Fibroblast of gingiva (primary cell): ENCODE results near the gene EXOSC9.

Source experiments
- DNase-seq: peaks from one replicate; pipeline ENCODE4 v3.0.0-alpha.2; 2011; ENCODE audit warnings: low read depth

The EXOSC9 gene, protein sequence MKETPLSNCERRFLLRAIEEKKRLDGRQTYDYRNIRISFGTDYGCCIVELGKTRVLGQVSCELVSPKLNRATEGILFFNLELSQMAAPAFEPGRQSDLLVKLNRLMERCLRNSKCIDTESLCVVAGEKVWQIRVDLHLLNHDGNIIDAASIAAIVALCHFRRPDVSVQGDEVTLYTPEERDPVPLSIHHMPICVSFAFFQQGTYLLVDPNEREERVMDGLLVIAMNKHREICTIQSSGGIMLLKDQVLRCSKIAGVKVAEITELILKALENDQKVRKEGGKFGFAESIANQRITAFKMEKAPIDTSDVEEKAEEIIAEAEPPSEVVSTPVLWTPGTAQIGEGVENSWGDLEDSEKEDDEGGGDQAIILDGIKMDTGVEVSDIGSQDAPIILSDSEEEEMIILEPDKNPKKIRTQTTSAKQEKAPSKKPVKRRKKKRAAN

DNA sequence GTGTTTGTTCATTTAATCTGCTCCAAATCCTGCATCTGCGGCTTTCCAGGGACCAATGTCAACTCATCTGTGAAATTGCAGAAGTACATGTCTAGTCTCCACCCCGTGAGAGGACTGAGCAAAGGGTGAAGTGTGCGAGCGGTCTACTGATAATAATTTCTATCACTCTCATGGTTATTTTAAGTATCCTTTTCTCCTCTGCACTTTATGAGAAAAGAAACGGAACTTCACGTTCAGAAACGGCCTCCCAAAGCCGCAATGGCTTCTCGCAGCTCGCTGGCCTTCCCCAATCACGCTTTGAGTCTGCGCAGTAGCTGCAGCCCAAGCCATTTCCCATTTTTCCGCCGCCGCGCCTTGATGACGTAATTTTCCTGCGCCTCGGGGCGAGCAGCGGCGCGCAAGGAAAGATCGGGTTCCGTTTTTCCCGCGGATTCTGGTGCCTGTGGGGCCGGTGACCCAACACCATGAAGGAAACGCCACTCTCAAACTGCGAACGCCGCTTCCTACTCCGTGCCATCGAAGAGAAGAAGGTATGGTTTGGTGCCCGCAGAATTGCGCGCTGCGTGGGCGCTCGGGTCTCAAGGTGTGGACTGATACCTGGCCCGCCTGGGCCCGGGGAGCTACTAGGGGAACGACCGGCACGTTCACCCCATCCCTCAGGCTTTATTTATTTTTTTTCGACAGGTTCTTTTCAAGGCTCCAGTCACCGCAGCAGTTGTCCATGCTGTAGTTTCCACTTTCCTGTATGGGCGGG lies at the start of gene EXOSC9:
EXOSC9 (plus strand) TSS at position 363 of the 754 bp plus-strand sequence; CDS start at position 465, 102 bp downstream.
- peak; percentile 96 for DNase-seq

DNA sequence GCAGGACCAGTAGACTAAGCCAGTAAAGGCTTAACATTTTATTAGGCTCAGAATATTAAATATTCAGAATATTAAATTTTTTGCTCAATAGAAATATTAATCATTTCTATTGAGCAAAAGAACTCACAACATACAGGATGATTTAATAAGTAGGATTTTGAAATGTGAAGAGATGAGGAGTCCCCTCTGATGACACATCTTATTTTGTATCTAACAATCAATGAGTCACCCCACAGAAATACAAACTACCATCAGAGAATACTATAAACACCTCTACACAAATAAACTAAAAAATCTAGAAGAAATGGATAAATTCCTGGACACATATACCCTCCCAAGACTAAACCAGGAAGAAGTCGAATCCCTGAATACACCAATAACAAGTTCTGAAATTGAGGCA lies 49.0 kb upstream of the EXOSC9 start:
- DNase-seq, result peak; percentile 16

DNA sequence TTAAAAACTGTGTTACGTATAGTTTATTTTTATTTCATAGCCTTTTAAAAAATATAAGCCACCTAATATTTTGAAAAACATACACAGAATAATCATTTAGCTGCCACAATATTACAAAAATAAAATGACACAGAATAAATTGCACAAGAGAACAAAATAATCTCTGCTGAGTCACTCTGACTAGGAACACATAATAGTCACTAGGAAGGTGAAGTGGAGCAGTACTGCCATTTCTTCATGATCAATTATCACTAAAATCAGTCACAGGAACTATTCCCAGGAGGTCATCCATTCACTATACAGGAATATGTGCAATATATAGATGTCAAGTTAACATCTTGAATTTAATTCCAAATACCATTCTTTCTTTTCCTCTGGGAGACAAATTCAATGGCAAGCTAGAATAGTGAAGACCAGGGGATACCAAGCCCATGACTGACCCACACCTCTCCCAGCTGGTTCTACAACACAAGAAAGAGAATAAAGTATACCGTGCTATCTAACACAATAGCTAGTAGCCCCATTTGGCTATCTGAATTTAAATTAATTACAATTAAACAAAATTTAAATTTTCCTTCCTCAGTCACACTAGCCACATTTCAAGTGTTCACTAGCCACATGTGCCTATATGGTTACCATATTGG lies 42.1 kb upstream of the EXOSC9 start:
- DNase-seq, result peak; percentile 68

- no peak for DNase-seq
Measured at GRCh38 chr4:121760205-121760604, 40.9 kb upstream of the EXOSC9 start.

DNA sequence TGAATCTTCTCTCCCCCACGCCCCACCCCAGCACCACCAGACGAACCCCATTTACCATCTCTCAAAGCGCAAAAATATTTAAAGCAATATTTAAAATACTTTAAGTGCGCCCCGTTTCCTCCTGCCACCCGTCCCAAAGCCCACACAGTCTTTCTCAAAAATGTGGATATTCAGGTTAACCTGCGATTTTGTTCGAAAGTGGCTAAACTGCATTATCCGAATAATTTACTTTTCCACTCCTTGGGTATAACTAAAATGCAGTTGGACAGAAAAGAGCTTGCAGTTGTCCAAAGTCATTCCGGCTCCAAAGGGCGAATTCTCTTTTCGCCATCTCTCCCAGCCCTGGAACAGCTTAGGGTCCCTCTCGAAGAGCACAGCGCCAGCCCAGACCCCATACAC lies 36.8 kb upstream of the EXOSC9 start:
- no peak for DNase-seq

- peak; percentile 9 for DNase-seq
Measured at GRCh38 chr4:121764702-121765367, 36.3 kb upstream of the EXOSC9 start, which contains the start of gene SMIM43. Gene SMIM43 (minus strand): TSS chr4:121765164. CDS start chr4:121765105, 59 bp downstream.

DNA sequence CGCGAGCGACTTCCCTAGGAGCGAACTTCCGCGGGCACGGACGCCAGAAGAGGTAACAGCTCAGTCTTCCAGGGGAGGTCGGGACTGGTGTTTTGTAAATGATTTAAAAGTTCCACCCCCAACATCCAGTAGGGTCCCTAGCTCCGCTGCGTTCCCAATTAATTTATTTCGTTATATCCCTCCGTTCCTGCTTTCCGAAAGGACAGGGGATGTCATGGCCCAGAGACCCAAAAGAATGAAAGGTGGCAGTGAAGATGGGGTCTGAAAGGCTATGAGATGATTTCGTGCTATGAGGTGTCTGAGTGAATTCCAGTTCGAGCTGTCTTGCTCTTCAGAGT lies 35.8 kb upstream of the EXOSC9 start:
- no peak for DNase-seq

- DNase-seq, result no peak
Measured at GRCh38 chr4:121765971-121766538, 35.1 kb upstream of the EXOSC9 start.

GRCh38 chr4:121767166-121767565 lies 34.0 kb upstream of the EXOSC9 start:
- DNase-seq, result no peak

DNA sequence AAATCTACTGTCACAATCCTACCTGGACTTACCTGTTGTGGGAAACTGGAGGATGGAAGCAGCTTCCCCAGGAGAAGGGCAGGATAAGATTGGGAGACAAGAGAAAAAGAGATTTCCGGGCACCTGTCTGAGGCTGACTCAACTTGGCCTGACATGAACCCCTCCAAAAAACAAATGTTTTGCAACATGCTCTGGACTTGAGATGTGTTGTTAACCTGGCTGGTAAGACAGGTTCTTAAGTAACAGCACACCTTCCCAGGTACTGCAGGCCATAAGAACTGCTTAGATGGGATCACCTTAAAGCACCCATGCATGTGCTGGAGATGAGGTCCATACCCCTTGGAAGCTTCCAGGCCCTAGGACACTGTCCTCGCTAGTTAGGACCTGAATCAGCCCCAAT lies 31.8 kb upstream of the EXOSC9 start:
- DNase-seq, result no peak

GRCh38 chr4:121771869-121772268 lies 29.3 kb upstream of the EXOSC9 start:
- no peak for DNase-seq

GRCh38 chr4:121773883-121774282 lies 27.2 kb upstream of the EXOSC9 start:
- DNase-seq, result no peak

- peak; percentile 50 for DNase-seq
Measured at GRCh38 chr4:121776610-121777401, 24.3 kb upstream of the EXOSC9 start.

- DNase-seq, result no peak
Measured at GRCh38 chr4:121777625-121778024, 23.5 kb upstream of the EXOSC9 start.

DNA sequence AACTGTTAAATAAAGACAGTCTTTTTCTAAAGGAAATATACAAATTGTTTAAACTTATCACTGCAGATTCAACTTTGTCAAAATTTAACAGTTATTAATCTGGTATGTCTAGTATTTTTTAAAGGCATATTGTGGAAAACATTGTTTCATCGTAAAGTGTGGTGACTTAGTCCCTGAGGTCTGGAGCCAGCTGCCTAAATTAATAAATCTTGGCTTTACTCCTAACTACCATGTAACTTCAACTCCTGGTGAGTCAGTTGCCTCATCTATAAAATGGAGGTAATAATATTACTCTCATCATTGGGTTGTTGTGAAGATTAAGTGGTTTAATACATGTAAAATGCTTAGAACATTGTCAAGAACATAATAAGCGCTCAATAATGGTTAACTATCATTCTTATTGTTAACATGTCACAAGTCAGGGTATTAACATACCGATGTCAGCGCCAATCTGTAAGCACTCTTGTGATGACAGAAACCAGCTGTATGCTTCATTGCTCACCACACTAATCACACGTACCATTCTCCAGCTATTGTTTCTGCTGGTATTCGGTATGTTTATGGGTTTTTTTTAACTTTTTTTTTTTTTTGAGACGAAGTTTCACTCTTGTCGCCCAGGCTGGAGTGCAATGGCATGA lies 22.0 kb upstream of the EXOSC9 start:
- no peak for DNase-seq

DNA sequence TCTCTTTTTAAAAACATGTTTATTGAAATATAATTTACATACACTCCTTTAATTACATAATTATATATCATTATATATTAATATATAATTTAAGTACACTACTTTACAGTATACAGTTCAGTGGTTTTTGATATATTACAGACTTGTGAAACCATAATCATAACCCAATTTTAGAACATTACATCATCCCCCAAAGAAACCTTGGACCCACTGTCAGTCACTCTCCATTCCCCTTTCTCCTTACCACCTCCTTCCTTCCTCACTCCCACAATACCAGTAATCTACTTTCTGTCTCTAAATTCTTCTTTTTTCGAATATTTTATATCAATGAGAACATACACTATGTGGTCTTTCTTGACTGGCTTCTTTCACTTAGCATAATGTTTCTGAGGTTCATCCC lies 17.9 kb upstream of the EXOSC9 start:
- no peak for DNase-seq

DNA sequence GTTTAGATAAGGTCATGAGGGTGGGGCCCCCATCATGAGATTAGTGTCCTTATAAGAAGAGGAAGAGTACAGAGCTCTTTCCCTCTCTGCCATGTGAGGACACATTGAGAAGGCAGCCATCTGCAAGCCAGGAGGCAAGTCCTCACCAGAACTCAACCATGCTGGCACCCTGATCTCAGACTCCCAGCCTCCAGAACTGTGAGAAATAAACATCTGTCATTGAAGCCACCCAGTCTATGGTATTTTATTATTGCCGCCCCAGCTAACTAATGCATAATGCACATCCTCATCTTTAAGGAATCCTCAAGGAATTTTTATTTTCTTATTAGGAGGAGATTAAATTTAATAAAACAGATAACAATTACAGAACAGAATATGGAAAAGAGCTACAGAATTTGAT lies 16.7 kb upstream of the EXOSC9 start:
- no peak for DNase-seq

GRCh38 chr4:121784975-121785374 lies 16.1 kb upstream of the EXOSC9 start:
- peak; percentile 99 for DNase-seq

- peak; percentile 99 for DNase-seq
Measured at GRCh38 chr4:121785479-121785878, 15.6 kb upstream of the EXOSC9 start.

- DNase-seq, result peak; percentile 75
Measured at GRCh38 chr4:121786221-121786620, 14.9 kb upstream of the EXOSC9 start.

DNA sequence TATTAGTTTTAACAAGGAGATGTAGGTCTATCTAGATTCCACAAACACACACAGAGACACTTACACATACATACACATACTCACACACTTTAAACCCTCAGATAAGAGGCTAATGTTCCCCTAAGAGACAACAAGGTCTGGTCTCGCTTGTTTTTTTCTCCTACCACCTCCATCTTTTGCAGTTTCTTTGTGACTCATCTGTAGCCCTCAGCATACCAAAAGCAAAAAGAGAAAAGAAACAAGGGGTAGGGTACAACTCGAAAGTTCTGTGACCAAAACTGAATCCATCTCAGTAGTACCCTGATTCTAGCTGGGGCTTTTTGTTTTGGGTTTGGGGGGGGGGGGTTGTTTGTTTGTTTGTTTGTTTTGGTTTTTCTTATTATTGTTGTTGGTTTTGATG lies 12.2 kb upstream of the EXOSC9 start:
- DNase-seq, result no peak
